Limb (tissue), 2 donors: ENCODE results near the gene ZNF606.

ENCODE experiments used
- DNase-seq, 2 donors: peaks; one replicate each; pipeline ENCODE4 v3.0.0-alpha.2; 2016; ENCODE audit errors: extremely low spot score in 2 of 2

The ZNF606 gene

GRCh38 chr19:57934820-57935665 lies 67.6 kb downstream of the ZNF606 start, which contains the start of gene ZNF418:
TSS of gene ZNF418 (minus strand) at chr19:57935402. CDS start at chr19:57933822, 1,580 bp downstream.
- DNase-seq = peak; percentile 81 to 92

GRCh38 chr19:57927587-57927986 lies 75.0 kb downstream of the ZNF606 start:
- DNase-seq = no peak
